GM19351 (cell line): ENCODE results near the gene CDH22.

Experiments
- ATAC-seq: cut with Tn5 transposase; IDR thresholded peaks from one replicate; pipeline ENCODE4 v1.9.1; 2021; ENCODE audit warnings: mild to moderate bottlenecking, moderate library complexity; ENCODE audit not compliant: unreplicated experiment

Gene CDH22

DNA sequence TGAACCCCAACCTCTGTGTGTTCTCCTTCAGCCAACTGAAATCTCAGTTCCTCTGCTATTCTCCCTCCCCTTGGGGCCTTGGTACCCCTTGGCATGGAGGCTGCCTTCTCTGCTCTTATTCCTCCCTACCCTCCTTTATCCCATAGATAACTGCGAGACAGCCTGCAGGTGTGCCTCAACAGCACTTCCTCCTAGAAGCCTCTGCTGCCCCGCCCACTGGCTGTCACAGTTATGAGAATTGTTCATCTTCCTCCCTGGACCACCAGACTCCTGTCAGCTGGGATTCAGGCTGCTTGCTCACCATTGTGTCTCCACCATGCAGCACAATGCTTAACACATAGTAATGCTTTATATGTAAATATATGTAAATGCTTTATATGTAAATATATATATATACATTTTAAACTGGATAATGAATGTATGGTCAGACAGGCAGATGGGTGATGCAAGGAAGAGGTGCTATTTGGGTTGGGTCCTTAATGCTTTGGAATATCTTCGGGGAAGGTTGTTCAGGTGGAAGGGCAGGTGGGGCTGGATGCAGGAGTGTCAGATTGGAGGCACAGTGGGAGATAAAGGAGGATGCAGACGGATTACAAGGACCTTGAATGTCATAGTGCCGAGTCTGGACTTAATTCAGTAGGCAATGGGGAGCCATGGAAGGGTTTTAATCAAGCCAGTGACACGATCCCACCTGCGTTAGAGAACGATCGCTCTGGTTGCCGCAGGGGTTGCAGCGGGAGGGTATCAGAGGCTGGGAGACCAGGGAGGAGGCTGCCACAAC is 4.9 kb downstream of the CDH22 start:
- no peak for ATAC-seq

DNA sequence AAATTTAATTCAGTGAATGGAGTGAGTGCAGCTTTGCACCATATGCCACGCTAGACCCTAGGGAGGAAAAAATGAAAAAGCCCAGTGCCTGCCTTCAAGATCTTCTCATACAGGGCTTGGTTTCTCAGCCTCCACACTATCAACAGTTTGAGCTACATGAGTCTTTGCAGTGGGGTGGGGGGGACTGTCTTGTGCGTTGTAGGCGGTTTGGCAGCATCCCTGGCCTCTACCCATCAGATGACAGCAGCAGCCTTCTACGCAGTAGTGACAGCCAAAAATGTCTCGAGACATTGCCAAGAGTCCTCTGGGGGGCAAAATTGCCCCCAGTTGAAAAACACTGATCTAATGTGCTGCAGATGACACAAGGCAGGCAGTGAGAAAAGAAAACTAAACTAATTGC is 6.2 kb downstream of the CDH22 start:
- no peak for ATAC-seq

DNA sequence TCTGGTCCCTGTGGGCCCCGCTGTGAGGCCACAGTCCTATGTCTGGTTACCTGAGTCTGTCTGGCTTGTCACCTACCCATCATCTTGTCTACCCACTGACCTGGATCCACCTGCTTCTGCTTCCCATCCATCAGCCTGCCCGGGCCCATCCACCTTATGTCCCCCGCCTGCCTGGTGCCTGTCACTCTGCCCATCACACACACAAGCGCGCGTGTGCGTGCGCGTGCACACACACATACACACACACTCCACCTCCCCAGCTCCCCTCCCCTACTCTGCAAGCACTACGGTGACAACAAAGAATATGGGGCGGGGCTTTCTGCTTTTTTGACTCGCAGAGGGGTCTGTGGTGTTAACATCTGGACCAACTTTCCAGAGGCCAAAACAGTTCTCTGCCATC is 8.0 kb downstream of the CDH22 start:
- no peak for ATAC-seq

DNA sequence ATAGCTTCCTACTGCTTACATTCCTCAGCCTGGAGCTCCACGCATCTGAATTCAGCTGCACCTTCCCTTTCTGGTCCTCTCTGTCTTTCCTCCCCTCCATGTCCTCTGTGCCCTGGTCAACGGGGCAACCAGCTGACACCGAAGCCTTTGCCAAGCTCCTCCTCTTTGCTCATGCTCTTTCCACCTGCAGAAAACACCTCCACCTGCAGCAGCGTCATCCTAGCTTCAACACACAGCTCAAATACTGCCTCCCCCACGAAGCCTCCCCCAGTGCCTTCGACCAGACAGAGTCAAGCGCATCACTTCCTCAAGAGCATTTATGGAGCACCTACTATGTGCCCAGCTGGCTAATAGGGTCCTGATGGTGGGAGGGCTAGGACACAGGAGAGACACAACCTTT is 9.2 kb downstream of the CDH22 start:
- no peak for ATAC-seq

DNA sequence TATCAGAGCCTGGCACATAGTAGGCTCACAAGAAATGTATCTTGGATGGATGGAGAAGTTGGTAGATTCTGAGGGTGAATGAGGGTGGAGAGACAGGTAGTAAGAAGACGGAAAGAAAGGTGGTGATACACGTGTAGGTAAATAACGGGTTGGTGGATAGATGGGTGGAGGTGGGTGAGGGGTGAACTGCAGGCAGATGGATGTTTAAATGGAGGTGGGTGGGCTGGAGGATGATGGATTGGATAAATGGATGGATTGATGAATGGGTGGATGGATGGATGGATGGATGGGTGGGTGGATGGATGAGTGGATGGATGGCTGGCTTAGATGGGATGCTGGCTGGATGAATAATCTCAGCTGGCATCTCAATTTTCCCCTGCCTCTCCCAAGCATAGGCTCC is 9.9 kb downstream of the CDH22 start:
- ATAC-seq: no peak

DNA sequence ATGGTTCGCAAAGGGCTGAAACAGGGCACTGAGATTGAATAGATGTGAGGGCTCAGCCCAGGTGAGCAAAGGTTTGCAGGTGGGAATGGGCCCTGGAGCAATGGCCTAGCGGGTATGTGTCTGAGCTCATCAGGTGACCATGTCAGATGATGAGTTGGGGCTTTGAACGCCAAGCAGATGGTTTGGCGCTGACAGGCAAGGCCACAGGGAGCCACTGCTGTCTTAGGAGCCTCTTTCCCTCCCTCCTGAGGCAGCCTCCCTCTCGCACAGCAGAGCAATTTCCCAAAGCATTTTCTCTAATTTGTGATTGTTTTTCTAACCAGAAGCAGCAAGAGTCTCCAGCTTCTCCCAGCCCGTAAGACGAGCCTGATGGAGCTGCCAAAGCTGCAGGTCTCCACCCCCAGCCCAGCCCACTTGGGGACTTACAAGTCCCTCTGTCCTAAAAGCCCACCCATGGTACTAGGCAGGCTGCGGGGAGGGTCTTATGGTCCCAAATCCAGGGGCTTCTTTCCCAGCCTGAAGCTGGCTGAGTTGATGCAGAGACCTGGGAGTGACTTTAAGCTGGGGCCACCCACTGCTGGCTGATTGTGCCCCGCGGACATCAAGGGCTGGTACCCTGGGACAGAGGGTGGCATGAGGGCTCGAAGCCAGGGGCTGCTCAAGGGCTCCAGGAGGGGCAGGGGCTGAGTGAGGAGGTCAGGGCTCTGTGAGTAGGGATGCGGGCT is 11.6 kb downstream of the CDH22 start:
- no peak for ATAC-seq

DNA sequence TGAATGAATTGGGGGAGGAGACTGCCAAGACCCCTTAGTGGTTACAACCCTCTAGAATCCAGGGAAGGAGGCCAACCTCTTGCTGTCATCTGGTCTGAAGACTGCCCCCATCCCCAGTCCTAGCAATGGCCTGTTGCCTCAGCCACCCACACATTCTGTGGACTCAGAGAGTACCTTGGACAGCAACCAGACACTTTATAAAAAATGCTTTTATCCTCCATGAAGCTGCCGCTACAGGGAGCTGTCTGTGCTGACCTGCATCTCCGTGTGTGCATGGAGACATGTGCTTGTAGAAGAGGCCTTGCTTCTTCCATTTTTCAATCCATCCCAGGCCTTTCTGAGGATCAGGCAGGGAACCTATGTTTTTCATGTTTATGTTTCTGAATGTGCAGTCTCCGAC is 15.2 kb downstream of the CDH22 start:
- ATAC-seq: no peak

DNA sequence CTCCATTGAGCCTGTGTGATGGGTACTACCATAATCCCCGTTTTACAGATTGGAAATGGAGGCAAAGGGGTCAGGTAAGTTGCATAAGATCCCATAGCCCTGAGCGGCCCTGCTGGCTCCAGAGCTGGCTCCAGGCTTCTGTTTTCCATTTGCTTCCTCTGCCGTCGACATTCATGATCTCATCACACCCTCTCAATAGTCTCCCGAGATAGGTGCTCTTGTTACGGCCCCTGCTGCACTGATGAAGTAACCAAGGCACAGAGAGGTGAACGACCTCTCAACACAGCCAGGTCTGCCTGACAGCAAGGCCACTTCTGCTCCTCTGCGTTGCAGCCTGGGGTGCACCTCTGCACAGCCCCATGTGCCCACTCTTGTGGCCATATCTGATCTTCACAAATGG is 16.9 kb downstream of the CDH22 start:
- ATAC-seq: no peak

DNA sequence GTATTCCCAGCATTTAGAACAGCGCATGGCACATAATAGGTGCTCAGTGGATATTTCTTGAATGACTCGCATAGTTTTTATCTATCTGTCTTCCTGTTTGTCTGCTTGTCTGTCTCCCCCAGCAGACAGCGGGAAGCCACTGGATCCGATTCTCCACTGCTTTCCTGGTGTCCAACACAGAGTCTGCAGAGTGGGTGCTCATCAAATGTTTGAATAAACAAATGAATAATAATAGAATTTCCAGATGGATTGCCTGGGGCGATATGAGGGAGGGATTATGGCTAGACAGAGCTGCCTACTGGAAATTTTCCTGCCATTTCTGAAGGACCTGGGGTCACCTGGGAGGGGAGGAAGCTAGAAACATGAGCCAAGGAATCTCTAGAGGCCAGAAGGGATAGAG is 18.9 kb downstream of the CDH22 start:
- ATAC-seq: no peak

DNA sequence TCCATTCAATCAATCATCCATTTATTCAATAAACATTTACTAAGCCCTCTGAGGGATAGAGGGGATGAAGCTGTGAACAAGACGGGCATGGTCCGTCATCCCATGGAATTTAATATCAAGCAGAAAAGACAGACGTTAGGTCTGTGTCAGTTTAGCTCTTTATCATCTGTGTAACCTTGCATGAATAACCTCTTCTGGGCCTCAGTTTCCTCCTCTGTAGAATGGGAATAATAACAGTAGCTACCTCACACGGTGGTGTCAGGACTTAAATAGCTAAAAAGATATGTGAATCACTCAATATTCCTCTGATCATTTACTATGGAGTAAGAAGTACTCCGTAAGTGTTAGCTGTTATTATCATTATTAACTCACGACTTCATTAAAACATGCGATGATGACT is 21.3 kb downstream of the CDH22 start:
- ATAC-seq: no peak

DNA sequence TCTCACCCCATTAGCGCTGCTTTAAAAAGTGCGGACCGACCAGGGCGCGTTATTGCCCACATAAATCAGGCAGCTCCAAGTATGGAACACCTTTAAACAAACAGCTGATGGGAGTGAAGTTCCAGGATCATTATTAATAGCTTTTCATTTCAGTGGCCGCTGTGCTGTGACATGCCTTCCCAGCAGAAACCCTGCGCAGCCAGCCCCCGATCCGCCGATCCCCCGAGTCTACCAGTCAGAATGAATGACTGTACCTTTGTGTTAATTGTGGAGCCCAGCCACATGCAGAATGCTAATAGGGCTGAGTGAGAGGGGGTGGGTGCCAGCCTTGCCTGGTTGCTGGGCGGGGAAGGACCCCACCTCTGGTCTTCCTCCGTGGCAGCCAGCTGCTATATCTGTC is 21.9 kb downstream of the CDH22 start:
- ATAC-seq: no peak

DNA sequence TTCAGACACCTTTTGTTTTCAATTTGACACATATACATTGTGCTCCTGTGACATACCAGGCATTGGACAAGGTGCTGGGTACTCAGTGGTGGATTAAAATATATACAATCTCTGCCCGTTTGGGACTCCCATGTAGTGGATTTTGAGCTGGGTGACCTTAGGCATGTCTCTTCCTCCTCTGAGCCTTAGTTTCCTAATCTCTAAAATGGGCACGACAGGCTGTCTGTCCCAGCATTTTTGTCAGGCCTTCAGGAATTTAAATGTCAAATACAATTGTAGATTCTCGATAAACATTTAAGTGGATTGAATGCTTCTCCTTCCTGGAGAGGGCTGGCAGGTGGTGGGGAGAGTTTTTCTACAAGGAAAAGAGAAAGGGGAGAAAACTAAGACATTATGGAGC is 22.6 kb downstream of the CDH22 start:
- no peak for ATAC-seq

DNA sequence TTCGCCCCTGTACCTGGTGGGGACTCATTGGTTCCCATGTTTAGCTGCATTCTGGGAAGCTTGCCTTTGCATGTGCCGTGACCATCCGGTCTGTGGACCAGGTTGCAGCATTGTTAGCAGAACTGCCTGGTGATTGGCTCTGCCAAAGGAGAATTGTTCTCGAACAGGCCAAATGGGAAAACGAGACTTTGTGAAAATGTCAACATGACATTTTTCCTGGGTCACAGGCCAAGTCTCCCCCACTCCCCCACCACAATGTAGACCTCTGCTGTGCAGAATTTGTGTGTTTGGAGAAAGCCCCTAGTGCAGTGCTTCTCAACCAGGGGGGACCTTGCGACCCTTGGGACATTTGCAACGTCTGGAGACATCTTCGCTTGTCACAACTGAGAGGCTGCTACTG is 23.2 kb downstream of the CDH22 start:
- no peak for ATAC-seq

DNA sequence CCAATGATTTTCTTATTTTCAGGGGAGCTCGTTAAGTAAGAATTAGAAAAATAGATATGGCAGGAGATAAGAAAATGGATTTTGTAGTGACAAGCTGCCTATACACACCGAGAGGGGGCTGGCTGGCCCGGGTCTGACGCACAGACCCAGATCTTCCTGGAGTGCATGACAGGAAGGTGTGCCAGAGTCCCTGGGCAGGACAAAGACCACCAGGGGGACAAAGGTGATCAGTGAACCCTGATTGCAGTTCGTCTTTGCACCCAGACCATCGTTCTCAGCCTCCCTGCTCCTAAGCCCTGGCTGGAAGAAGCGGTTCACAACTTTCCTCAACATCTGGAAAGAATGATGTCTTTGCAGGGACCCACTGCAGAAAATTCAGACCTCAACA is 24.3 kb downstream of the CDH22 start:
- no peak for ATAC-seq

DNA sequence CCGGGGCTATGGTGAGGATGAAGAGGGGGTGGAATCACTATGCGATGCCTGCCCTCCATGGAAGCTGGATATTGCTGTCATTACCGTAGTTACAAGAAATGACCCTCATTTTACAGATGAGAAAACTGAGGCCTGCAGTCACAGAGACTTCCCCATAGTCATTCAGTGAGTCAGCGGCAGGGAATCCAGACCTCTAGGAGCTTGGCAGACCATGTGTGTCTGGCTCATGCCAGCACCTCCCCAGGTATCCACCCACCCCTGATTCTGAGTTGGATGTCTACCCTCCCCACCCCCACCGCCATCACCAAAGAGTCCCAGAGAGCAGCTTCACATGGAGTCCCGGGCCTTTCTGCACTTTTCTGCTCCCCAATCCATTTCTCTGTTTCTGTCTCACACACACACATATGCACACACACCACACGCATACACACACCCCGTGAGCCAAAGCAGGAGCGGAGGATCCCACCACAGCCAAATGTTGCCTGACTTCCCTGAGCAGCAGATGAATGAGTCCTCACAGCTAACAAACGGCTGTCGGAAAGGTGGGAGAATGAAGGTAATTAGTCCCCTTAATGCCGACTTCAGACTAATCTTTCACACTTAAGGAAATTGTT is 24.8 kb downstream of the CDH22 start:
- ATAC-seq: no peak

DNA sequence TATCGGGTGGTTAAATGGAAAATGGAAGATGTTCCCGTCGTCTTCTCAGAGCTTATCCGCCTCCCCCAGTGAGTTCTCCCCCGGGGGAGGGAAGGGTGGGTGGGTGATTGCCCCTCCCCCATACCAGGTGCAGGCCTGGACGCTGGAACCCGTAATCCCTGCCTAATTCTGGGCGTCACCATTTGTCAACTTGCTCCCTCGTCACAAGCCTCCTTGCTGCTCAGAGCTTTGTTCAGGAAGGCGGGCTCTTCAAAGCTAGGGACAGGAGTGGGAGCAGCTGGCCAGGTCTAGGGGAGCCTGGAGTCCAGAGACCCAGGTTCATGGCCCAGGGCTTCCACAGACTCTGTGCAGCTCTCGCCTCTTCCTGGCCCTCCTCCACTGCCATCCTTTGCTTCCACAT is 25.6 kb downstream of the CDH22 start:
- no peak for ATAC-seq

DNA sequence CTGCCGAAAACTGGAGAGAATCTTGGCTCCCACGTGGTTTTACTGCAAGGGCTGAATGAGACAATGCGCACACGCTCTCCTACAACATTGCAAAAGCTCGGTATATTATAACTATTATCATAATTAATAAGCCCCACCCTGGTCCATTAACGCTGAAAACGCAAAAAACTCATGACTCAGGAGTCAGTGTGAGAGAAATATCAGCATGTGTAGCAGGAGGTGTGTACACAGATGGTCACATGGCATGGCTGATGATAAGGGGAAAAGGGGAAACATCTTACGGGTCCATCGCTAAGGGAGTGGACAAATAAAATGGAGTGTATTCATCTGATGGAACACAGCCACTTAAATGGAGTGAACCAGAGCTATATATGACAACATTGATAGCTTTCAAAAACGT is 29.2 kb downstream of the CDH22 start:
- no peak for ATAC-seq

DNA sequence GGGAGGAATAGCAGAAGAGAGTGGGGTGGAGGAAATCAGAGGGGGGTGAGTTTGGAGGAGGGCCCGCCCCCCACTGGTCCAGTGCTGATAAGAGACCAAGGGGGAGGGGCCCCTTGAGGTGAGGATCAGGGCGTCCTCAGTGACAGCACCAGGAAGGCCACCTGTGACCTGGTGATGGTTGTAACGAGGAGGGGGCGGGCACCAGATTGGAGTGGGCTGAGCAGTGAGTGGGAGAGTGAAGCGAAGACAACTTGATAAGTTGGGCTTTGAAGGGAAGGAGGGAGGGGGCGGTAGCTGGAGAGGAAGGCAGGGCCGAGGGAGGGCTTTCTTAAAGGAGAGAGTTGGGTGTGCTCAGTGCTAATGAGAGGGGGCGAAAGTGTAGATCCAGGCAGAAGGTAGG is 30.7 kb downstream of the CDH22 start:
- no peak for ATAC-seq

DNA sequence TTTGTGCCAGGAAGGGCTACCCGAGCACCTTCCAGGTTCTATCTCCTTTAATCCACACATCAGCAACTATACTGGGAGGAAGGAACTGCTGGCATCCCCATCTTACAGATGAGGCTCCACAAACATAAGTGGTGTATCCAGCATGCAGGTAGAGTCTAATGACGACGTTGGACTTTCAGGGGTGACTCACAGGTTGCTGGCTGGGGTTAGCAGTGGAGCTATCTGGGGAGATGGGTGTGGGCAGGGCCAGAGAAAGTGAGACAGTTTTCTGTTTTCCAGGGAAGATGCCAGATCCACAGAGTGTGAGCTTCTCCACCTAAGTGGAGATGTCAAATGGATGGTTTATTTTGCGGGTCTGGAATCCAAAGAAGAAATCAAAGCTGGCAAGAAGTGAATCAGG is 31.8 kb downstream of the CDH22 start:
- ATAC-seq: no peak

DNA sequence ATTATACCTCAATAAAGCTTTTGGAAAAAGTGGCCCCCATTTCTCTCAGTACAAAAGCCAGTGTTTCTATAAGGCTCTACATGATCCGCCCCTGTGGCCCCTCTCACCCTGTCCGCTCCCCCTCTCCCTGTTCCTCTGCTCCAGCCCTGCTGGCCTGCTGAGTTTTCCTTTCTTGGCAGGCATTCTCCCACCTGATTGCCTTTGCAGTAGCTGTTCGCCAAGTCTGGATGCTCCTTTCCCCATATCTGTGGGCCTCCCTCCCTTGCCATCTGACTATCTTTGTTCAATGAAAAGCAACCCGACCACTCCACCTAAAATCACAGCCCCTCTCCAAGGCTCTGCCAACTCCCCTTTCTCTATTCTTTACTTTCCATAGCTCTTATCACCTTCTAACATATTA is 33.2 kb downstream of the CDH22 start:
- ATAC-seq: no peak

DNA sequence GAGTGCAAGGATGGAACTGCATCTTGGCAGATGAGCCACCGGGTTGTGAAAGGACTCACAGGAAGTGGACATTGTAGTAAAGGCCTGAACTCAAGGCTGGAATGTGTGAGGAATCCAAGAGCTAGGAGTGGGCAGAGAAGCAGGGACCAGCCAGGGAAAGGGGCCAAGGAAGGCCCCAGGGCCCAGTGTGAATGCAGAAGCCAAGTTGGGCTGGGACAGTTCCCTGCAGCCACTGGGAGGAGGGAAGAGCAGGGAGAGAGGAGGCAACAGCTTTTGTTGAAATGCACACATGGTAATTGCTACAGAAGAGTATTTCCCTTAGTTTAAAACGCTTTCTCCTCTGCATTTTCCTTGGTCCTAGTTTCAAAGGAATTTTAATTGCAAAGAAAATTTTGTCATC is 34.6 kb downstream of the CDH22 start:
- ATAC-seq: no peak

DNA sequence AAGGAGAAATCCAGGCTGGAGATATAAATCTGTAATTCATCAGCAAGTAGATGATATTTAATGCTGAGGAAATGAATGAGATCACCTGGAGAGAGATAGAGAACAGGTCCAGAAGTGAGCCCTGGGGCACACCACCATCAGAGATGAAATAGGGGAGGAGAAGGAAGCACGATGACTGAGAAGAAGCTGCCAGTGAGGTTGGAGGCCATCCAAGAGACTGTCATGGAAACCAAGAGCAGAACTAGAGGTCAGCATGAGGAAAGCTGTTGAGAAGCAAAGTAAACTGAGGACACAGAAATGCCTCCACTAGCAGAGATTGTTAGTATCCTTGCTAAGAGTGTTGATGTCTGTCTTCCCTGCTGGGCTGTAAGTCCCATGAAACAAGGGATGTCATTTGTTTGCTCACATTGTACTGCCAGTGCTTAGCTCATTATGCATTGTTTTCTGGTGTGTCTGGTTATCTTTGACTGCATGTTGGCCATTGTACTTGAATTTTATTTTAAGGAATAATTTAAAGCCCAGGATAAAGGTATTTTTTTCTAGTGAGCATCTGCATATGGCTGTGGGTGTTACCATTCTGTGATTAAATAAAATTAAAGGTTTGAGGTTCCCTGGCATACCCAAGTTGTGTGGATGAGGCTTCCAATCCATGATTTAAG is 35.8 kb downstream of the CDH22 start:
- no peak for ATAC-seq
